HepG2 (cell line): ENCODE measurements around the gene GARIN5A.
"Not testable (repeated sequence)": the region's sequence is repeated elsewhere in the genome, so short reads cannot be mapped to it uniquely, and the experiment has no call there.

Experiments
- DR1 ChIP-seq: sonication (generic); formaldehyde crosslinking; IDR thresholded peaks from 2 replicates; pipeline ENCODE4 v1.8.0; 2021; ENCODE audit warnings: mild to moderate bottlenecking, missing genetic modification reagents, inconsistent platforms
- FOSL1 ChIP-seq: sonication (generic); formaldehyde crosslinking; IDR thresholded peaks from 2 replicates; pipeline ENCODE4 v1.9.0; 2021; ENCODE audit warnings: missing genetic modification reagents, borderline replicate concordance
- NFATC3 ChIP-seq: sonication (generic); formaldehyde crosslinking; IDR thresholded peaks from 2 replicates; pipeline ENCODE4 v1.5.1; 2020; ENCODE audit warnings: mild to moderate bottlenecking, missing genetic modification reagents
- POLR2A ChIP-seq, 2 experiments: IDR thresholded peaks; 2 replicates each; pipeline ENCODE4 v1.6.1; 2011; ENCODE audit warnings: low read depth in 2 of 2, low read length in 2 of 2, mild to moderate bottlenecking in 1 of 2, moderate library complexity in 1 of 2; ENCODE audit not compliant: insufficient read depth in 1 of 2

DNA sequence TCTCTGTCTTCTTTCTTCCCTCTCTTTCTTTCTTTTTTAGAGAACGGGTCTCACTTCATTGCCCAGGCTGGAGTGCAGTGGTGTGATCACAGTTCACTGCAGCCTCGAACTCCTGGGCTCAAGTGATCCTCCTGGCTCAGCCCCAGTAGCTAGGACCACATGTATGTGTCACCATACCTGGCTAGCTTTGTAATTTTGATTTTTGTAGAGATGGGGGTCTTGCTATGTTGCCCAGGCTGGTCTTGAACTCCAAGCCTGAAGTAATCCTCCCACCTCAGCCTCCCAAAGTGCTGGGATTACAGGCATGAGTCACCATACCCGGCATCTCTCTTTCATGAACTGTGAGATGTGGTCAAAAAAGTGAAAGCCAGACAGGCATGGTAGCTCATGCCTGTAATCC lies 3.3 kb downstream of the GARIN5A start:
- TF ChIP-seq NFATC3 (CRISPR knock-in tag); FOSL1 (CRISPR knock-in tag); DR1 (CRISPR knock-in tag); POLR2A (IDR thresholded peaks at IDR 0.05; ENCODE audit: insufficient read depth in 1 of 2, low read depth in 2 of 2, low read length in 2 of 2): not testable (repeated sequence)
